Measurements from ENCODE around the gene TSPAN18.

TSPAN18 gene

DNA sequence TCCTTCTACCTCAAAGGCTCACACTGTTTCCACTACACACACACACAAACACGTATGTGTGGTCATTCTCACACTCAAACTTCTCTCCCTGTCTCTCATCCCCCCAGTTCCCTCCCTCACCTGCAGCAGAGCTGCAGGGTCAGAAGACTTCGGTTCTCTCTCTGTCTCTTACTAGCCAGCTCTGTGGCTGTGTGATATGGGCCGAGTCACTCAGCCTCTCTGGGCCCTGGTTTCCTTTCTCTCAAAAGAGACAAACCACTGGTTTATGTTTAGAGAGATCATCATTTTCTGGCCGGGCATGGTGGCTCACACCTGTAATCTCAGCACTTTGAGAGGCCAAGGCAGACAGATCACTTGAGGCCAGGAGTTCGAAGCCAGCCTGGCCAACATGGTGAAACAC, 21.1 kb downstream of the TSPAN18 start:
- Mint-ChIP-seq H3K4me1 (peaks cover 35% of the 10 kb centered on the region), H3K9me3 (no peaks in the 10 kb centered on the region), H3K27me3 (ENCODE audit: low read depth, poor library complexity) (peaks cover 7% of the 10 kb centered on the region), H3K4me3 (no peak overlapping the region), H3K36me3 (ENCODE audit: low read depth) (peaks cover 6% of the 10 kb centered on the region), H3K27ac (no peak overlapping the region)
- DNase-seq: no peak
- no peak for TF ChIP-seq CTCF (IDR thresholded peaks at IDR 0.05)

GRCh38 chr11:44748606-44749005, 21.8 kb downstream of the TSPAN18 start:
- H3K27ac Mint-ChIP-seq: no peak overlapping the region
- peaks cover 35% of the 10 kb centered on the region for H3K4me1 Mint-ChIP-seq
- TF ChIP-seq CTCF (IDR thresholded peaks at IDR 0.05): no peak
- no peaks in the 10 kb centered on the region for H3K9me3 Mint-ChIP-seq
- no peak overlapping the region for H3K4me3 Mint-ChIP-seq
- H3K27me3 Mint-ChIP-seq (ENCODE audit: low read depth, poor library complexity): peaks cover 14% of the 10 kb centered on the region
- no peak for DNase-seq
- H3K36me3 Mint-ChIP-seq (ENCODE audit: low read depth): peaks cover 6% of the 10 kb centered on the region

DNA sequence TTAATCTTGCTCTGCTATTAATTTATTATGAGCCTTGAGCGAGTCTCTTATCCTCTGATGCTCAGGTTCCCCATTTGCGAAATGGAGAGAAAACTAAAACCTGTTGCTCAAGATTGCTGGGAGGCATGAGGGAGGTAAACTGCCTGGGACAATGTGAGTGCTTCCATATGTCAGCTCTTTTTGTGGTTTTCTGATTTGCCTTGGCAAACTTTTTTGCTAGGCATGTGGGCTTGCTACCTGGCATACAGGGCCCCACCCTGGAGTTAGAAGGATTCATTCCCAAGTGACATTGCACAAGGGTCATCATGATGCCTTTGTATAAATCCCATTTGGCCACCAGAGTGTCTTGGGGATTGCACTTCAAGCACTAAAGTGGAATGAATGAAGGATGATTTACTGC, 22.4 kb downstream of the TSPAN18 start:
- DNase-seq: no peak
- no peak for TF ChIP-seq CTCF (IDR thresholded peaks at IDR 0.05)
- Mint-ChIP-seq H3K27me3 (ENCODE audit: low read depth, poor library complexity) (peaks cover 17% of the 10 kb centered on the region), H3K27ac (no peak overlapping the region), H3K4me1 (peaks cover 35% of the 10 kb centered on the region), H3K9me3 (no peaks in the 10 kb centered on the region), H3K36me3 (ENCODE audit: low read depth) (peaks cover 6% of the 10 kb centered on the region), H3K4me3 (no peak overlapping the region)

DNA sequence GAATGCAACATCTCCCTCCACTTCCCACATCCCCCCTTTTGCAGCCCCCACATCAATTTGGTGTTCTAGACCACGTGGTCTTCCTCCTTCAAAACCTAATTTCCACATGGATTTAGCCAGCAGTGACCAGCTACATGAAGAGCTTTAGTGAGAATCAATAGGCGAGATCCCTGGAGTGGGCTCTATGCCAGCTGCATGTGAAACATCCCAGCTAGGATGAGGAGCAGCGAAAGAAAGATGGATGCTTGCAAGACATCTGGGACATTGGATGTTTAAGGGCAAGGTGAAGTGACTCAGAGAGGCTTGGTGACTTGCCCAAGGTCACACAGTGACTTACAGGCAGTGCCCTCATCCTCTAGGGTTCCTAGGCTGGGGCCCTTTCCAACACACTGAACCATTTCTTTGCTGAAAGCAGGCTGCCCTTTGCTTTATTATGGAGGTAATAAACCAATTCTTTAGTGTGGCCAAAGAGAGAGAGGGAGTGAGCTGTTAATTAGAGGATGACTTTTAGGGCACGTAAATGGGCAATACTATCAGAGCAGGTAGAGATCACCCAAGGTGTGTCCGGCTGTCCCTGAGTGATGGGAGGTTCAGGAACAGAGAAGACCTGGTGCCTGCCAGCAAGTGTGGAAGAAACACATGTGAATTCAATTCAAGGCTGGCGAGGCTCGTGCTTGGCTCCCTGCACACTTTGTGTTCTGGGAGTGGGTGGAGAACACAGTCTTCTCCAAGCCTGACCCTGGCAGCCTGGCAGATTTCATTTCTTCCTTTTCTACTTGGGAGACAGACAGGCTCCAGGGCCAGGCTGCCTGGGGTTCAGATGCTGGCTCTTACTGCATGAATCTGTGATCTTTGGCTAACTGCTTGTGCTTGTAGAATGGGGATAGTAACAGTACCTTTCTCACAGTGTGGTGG, 24.0 kb downstream of the TSPAN18 start:
- Mint-ChIP-seq H3K27me3 (ENCODE audit: low read depth, poor library complexity) (peaks cover 25% of the 10 kb centered on the region), H3K36me3 (ENCODE audit: low read depth) (peaks cover 6% of the 10 kb centered on the region), H3K4me3 (no peak overlapping the region), H3K27ac (no peak overlapping the region), H3K4me1 (peaks cover 42% of the 10 kb centered on the region), H3K9me3 (no peaks in the 10 kb centered on the region)
- TF ChIP-seq CTCF (IDR thresholded peaks at IDR 0.05): no peak
- DNase-seq: no peak

GRCh38 chr11:44752300-44752699, 25.5 kb downstream of the TSPAN18 start:
- Mint-ChIP-seq H3K27me3 (ENCODE audit: low read depth, poor library complexity) (peaks cover 28% of the 10 kb centered on the region), H3K27ac (no peak overlapping the region), H3K36me3 (ENCODE audit: low read depth) (peaks cover 11% of the 10 kb centered on the region), H3K4me1 (peaks cover 48% of the 10 kb centered on the region), H3K9me3 (peaks cover 8% of the 10 kb centered on the region), H3K4me3 (no peak overlapping the region)
- no peak for TF ChIP-seq CTCF (IDR thresholded peaks at IDR 0.05)
- DNase-seq: no peak

DNA sequence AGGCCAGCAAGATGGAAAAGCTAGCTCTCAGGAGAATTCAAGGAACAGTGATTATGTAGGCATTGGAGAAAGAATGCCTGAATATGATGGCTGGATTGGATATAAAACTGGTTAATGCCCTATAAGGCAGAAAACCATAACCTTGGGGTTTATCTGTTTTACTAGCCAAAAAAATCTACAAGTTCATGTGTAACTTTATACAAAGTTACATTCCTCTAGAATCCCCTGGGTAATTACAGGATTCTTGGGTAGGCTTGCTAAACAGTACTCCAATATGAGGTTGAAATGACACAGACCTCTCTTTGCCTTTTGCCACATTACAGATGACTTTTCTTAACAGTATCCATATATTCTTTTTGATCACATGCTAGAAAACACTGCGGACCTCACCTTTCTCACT, 26.0 kb downstream of the TSPAN18 start:
- Mint-ChIP-seq H3K4me1 (peaks cover 48% of the 10 kb centered on the region), H3K4me3 (no peak overlapping the region), H3K9me3 (peaks cover 11% of the 10 kb centered on the region), H3K36me3 (ENCODE audit: low read depth) (peaks cover 12% of the 10 kb centered on the region), H3K27ac (no peak overlapping the region), H3K27me3 (ENCODE audit: low read depth, poor library complexity) (peaks cover 28% of the 10 kb centered on the region)
- DNase-seq: no peak
- TF ChIP-seq CTCF (IDR thresholded peaks at IDR 0.05): no peak

Measured in nephron progenitor cell (in vitro differentiated cells).